ENCODE measurements around the gene LPCAT3.

- no peak for TF ChIP-seq EP300 (IDR thresholded peaks at IDR 0.05)
- TF ChIP-seq, protein P1, sequence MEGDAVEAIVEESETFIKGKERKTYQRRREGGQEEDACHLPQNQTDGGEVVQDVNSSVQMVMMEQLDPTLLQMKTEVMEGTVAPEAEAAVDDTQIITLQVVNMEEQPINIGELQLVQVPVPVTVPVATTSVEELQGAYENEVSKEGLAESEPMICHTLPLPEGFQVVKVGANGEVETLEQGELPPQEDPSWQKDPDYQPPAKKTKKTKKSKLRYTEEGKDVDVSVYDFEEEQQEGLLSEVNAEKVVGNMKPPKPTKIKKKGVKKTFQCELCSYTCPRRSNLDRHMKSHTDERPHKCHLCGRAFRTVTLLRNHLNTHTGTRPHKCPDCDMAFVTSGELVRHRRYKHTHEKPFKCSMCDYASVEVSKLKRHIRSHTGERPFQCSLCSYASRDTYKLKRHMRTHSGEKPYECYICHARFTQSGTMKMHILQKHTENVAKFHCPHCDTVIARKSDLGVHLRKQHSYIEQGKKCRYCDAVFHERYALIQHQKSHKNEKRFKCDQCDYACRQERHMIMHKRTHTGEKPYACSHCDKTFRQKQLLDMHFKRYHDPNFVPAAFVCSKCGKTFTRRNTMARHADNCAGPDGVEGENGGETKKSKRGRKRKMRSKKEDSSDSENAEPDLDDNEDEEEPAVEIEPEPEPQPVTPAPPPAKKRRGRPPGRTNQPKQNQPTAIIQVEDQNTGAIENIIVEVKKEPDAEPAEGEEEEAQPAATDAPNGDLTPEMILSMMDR (IDR thresholded peaks at IDR 0.05) = no peak
Measured at GRCh38 chr12:6959805-6960592, 58.3 kb downstream of the LPCAT3 start.
